SHP77 (cell line): ENCODE results near the gene BRME1.
A peak's percentile ranks its signal among the peaks of the same experiment; 100 is the strongest.
"Not testable (repeated sequence)": the region's sequence is repeated elsewhere in the genome, so short reads cannot be mapped to it uniquely, and the experiment has no call there.

Experiments used
- DNase-seq, 2 experiments: peaks; one replicate each; lab custom pipeline; 2025; lab: John Stamatoyannopoulos, UW

Gene BRME1

GRCh38 chr19:13865571-13866462, 40.1 kb downstream of the BRME1 start:
- no peak for DNase-seq

GRCh38 chr19:13864667-13865570, 41.0 kb downstream of the BRME1 start:
- no peak for DNase-seq

- peak in 1 of 2 experiments; percentile 48 for DNase-seq
These were observed 41.8 kb downstream of the BRME1 start for GRCh38 chr19:13864046-13864666.

GRCh38 chr19:13861714-13862531, 44.0 kb downstream of the BRME1 start:
- DNase-seq, result peak; percentile 46 to 53

- DNase-seq, result no peak
These were observed 44.6 kb downstream of the BRME1 start for GRCh38 chr19:13861392-13861713.

- DNase-seq, result no peak
These were observed 45.1 kb downstream of the BRME1 start for GRCh38 chr19:13860679-13861391.

GRCh38 chr19:13859361-13859880, 46.5 kb downstream of the BRME1 start:
- DNase-seq, result no peak

- no peak for DNase-seq
These were observed 49.4 kb downstream of the BRME1 start for GRCh38 chr19:13856497-13856896.

GRCh38 chr19:13852171-13852707, 53.7 kb downstream of the BRME1 start:
- not testable (repeated sequence) for DNase-seq

GRCh38 chr19:13851734-13852114, 54.2 kb downstream of the BRME1 start:
- DNase-seq, result not testable (repeated sequence)

GRCh38 chr19:13850910-13851733, 54.8 kb downstream of the BRME1 start:
- DNase-seq, result peak in 1 of 2 experiments; percentile 23

GRCh38 chr19:13849991-13850909, 55.7 kb downstream of the BRME1 start:
- DNase-seq, result peak; percentile 28 to 52

- no peak for DNase-seq
These were observed 56.9 kb downstream of the BRME1 start for GRCh38 chr19:13848798-13849676.

- no peak for DNase-seq
These were observed 57.6 kb downstream of the BRME1 start for GRCh38 chr19:13848340-13848677.

GRCh38 chr19:13847407-13848339, 58.2 kb downstream of the BRME1 start:
- DNase-seq, result peak; percentile 70 to 86
